GM18867 (cell line): ENCODE data around the gene TMCC1.
"Not testable (repeated sequence)": the region's sequence is repeated elsewhere in the genome, so short reads cannot be mapped to it uniquely, and the experiment has no call there.

ENCODE experiments used
- ATAC-seq: cut with Tn5 transposase; IDR thresholded peaks from one replicate; pipeline ENCODE4 v1.9.1; 2021; ENCODE audit warnings: mild to moderate bottlenecking, moderate library complexity; ENCODE audit not compliant: unreplicated experiment

The TMCC1 gene

DNA sequence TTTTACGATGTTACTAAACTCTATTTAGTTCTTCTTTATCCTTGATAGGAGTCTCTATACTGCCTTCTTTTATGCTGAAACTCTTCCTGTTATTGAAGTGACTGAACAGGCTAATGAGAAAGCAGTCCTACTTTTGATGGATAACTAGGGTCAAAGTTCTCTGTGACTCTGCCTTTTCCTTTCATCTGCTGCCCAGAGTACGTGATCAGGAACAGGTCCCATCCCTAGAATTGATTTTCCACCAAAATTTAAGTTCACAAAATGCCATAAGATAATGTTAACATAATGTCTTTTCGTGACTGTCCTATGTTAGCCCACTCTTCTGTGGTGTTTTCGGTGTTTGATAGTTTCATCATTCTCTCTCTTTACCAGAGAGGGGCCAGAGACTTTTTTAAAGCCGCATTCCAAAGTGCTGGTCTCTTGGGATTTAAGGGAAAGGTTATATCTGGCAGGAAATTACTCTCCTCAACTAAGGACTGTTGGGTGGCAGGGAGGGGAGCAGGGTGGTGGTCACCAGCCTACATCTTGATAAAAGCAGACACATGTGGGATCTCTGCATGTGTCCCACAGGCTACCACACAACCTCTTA lies 236.8 kb downstream of the TMCC1 start:
- ATAC-seq, result no peak

DNA sequence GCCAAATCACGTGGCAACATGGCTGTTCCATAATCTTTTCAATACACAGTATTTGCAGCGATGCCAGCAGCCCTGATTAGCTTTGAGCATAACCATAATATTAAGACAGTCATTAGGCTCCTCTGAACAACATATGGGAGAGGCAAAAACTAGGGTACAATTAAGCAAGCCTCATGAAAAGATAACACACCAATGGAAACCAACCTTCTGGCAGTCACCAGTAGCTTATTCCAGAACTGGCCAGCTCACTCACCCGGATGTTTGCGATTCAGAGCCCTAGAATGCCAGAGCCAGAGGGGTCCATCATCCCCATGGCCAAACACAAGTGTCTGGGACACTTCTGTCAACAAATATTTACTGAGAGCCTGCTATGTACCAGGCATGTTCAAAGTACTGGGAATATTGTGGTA lies 238.2 kb downstream of the TMCC1 start:
- ATAC-seq, result no peak

DNA sequence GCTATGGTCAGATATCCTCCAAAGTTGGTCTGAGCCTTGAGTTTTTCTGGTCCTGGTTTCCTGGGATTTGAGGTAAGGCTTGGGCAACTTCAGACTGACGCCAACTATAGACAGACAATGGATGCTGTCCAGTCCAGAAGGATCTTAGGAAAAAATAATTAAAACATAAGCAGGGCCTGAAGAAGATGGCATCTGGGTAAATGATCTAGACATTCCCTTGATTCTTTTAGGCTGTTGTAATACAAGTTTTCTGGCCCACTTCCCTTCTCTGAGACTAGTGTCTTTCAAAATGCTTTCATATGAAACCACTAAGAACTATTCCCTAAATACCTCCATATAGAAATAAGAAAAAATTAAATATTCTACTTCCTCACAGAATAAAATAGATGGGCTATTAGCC lies 239.4 kb downstream of the TMCC1 start:
- no peak for ATAC-seq

DNA sequence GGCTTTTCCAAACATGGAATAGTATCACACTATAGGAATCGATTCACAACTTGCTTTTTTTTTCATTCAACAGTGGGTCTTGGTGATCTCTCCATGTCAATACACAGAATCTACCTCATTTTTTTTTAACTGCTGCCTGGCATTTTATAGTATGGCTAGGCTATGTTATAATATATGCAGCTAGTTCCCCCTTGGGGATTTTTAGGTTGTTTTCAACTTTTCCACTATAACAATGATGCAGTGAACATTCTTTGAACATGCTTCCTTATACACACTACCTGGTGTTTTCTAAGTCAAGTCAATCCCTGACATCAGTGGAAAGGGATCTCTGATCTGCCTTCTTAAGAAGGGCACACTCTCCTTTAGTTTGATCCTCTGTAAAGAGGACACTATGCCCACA lies 240.5 kb downstream of the TMCC1 start:
- no peak for ATAC-seq

DNA sequence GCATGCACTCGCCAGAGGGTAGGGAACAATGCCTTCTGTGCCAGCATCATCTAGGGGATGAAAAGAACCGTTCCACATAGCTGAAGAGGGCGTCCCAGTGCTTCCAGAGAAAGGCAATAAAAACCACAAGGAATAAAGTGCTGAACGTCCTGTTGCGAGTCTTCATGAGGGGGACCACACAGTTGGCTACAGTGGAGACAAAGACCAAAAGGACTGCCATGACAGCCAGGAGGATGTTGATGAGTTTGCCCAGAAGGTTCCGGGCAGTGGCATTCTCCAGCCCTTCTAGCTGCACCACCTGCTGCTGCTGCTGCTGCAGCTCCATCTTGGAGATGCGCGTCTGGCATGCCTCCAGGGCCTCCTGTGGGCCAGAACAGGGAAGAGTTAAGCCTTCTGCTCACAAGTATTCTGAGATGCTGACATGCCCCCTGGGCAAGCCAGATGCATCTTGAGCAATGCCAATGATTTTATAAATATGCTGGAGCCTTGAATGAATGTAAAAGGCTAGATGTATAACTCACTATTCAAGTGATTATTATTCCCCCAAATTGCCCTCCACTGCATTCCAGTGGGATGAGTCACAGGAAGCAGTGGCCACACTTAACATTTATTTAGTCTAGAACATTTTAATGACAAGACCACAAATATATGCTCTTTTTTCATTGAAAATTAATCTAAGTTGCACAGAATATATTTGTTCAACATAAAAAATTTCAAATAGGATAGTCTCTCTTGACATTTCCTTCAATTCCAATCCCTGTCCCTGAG lies 241.9 kb downstream of the TMCC1 start:
- no peak for ATAC-seq

DNA sequence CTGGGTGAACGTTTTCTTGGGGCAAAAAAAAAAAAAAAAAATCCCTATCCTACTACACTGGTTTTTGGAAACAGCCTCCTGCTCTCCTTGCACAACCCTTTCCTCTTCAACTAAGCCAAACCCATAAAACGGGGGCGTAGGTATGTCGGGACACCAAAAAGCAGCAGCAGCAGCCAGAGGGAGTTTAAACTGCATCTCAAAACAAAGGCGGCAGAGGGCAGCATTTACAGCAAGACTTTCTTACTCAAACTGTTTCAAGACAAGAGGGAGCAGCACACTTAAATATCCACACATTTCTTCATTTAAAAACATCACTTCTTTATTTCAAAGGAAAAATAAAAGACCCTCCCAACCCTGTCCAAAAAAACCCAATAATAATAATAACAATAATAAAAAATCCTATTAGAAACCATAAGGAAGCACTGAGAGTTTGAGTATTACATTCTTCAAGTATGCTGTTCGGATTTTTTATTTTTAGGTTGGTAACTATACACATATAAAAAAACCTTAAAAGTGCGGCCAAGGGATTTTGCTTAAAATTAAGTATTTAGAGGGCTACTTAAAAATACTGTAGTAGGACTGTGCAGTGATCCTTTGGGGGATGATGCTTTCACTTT lies 243.1 kb downstream of the TMCC1 start:
- ATAC-seq, result no peak

DNA sequence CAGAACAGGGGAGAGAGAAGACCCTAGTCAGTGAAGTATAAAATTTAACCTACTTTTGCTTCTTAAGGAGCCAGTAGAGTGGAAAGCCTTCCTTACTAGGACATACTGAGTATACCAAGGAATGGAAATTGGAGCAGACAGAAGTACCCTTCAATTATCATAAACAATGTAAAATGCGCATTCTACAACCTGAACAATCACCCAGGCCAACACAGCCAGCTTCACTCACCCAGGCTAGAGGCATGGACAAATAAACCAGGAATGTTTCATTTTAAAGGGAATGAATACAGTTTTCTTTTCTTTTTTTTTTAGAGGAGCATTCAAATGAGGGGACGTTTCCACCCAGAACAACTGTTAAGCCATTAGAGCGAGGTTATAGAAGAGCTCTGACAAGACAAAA lies 245.1 kb downstream of the TMCC1 start:
- no peak for ATAC-seq

DNA sequence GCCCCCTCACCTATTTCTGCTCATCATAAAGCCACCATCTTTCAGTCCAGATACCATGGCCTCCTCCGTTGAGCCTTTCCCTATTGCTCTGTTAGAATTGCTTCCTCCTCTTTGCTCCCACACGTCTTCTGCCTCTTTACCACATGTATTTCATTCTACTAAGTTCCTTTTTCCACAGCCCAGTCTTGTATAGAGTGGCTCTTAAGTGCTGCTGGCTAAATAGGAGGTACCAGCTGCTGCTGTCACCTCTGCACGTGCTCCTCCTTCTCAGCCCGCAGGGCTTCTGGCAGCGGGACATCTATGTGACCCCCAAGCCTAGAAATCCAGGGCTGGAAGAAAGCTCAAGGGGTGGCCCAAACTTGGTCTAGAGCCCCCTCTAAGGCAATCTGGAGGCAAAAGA lies 248.2 kb downstream of the TMCC1 start:
- no peak for ATAC-seq

DNA sequence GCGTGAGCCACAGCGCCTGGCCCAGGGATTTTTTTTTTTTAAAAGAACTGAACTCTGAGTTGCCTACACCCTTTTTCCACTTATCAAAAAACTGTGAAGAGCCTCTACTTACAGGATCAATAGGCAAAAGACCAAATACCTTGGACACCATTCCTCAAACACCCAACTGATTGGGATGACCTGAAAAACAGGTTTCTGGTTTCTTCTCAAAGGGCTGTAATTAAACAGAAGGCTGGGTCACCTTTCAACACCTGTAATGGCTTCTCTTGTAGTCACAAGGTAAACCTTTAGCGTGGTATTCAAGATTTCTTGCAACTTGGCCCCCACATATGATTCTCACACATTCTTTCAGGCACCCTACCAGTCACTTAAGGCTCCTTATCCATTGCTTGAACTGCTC lies 248.7 kb downstream of the TMCC1 start:
- no peak for ATAC-seq

DNA sequence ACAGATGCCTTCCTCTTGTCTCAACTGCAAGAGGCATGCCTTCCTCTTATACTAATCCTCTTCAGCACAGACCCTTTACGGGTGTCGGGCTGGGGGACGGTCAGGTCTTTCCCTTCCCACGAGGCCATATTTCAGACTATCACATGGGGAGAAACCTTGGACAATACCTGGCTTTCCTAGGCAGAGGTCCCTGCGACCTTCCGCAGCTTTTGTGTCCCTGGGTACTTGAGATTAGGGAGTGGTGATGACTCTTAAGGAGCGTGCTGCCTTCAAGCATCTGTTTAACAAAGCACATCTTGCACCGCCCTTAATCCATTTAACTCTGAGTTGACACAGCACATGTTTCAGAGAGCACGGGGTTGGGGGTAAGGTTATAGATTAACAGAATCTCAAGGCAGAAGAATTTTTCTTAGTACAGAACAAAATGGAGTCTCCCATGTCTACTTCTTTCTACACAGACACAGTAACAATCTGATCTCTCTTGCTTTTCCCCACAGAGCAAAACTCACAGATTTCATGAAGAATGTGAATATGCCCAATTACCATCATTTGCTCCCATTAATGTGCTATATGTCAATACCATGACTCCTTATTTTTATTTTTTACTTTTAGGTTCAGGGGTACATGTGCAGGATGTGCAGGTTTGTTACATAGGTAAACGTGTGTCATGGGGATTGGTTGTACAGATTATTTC lies 251.8 kb downstream of the TMCC1 start:
- ATAC-seq, result not testable (repeated sequence)

DNA sequence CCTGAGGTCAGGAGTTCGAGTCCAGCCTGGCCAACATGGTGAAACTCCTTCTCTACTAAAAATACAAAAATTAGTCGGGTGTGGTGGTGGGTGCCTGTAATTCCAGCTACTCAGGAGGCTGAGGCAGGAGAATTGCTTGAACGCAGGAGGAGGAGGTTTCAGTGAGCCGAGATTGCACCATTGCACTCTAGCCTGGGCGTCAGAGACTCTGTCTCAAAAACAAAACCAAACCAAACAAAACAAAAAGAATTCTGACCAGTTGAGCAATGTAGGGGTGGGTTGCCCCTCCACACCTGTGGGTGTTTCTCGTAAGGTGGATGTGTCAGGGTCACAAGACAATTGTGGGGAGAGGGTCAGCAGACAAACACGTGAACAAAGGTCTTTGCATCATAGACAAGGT lies 252.5 kb downstream of the TMCC1 start:
- ATAC-seq, result not testable (repeated sequence)

DNA sequence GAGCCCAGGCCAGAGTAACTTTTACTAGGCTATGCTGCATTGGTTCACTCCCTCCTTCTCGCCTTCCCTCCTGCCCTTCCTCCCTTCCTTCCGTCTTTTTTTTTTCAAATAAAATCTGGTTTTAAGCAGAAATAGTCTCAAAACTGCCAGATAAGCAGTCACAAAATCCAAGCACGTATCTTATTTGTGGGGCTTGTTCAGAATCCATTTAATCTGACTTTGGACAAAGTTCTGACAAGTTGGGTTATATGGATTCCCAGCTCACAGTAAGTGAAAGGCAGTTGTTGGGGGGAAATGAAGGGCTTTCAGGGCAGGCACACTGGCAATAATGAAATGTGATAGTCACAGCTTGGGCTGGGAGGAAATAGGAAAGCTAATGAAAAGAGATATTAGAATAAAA lies 255.0 kb downstream of the TMCC1 start:
- no peak for ATAC-seq

DNA sequence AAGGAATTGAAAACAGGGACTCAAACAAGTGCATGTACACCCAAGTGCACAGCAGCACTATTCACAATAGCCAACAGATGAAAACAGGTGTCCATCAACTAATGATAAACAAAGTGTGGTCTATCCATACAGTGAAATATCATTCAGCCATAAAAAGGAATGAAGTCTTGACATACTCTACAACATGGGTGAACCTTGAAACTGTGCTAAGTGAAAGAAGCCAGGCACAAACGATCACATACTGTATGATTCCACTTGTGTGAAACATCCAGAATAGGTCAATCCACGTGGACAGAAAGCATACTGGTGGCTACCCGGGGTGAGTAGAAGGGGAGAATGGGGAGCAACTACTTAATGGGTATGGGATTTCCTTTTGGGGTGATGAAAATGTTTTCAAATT lies 257.4 kb downstream of the TMCC1 start:
- no peak for ATAC-seq

DNA sequence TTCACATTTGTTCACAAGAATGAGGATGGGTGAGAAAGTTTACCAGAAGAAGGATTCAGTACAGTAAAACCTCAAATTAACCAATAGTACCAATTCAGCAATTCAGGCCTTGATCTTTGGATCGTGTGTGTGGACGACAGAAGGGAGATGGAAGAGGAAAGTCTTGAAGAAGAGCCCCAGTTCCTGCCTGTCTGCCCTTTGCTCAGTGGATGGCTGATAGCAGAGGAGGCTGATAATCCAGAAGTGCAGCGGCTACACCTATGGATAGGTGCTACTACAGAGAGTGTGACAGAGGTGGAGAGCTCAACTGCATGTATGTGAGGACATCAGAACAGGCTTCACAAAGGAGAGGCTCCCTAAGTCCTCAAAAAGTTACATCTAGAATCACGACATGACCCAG lies 257.9 kb downstream of the TMCC1 start:
- ATAC-seq, result no peak

DNA sequence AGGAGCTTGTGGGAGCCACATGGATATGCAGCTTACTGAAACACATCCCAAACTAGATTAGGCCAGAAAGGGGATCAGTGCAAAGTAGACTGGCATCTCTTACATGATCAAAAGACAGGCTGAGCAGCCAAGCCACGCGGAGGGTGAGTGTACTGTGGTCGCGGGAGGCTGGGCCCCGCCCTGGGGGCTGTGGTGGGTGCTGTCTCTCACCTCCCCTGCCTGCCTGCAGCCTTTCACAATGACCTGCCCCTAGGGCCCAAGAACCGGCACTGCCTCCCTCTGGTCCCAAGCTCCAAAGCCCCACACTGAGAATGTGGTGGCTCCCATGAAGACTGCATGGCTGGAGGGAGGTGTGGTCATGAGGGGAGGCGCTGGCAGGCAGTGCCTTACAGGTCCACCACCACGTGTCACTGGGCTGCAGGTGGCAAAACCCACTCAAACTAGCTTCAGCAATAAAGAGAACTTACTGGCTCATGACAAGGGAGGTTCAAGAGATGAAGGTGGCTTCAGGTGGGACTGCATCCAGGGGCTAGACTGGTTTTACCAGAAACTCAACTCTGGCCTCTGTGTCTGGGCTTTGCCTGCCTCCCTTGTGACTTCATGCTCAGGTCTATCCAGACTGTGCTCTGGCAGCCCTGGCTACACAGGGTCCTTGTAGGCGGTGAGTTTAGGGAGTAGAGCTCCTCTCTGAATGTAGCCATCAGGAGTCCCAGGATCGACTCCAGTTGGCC lies 259.6 kb downstream of the TMCC1 start:
- ATAC-seq, result no peak

DNA sequence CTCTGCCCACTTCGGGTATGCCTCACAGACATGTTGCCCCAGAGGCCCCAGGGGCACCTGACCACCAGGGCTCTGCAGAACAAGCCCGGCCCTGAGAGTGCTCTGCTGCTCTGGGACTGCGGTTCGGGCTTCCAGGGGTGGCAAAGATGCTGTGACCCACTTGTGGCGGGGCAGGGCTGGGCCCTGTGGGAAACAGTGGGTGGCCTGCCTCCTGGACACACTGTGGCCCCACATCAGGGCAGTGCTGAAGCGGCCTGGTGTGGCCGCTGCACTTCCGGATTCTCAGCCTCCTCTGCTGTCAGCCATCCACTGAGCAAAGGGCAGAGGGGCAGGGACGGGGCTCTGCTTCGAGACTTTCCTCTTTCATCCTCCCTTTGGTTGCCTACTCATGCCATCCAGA lies 260.5 kb downstream of the TMCC1 start:
- ATAC-seq, result no peak

DNA sequence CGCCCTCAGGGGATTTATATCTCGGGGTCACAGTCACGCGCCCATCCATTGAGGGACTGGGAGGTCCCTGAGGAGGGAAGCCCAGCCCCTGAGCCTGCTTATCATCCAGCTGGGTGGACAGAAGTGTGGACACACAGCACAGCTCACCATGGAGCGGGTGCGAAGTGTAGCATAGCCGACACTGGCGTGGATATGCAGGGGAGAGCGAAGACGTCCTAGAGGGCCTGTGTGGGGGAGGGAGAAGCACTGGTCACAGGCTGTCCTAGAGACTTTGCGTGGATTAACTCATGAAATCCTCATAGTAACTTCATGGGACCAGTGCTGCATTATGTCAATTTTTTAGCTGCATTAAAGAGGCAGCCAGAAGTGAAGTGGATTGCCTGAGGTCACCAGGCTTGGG lies 261.0 kb downstream of the TMCC1 start:
- ATAC-seq, result no peak

DNA sequence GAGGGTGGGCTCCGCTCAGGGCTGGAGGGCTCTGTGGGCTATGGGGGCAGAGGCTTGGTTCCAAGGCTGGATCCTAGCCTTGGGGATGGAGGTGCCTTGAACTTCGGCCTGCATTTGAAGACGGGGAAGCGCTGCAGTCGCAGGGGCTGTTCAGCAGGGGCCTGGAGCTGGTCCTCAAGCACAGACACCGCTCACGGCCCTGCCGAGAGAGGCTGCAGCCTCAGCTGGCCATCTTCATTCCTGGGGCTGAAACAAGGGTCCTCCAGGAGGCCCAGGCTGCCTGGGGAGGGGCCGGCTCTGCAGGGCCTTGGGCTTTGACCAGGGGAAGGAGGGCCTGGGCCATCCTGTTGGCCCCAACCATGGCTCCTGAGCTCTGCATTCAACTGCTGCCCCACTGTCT lies 261.5 kb downstream of the TMCC1 start:
- no peak for ATAC-seq

DNA sequence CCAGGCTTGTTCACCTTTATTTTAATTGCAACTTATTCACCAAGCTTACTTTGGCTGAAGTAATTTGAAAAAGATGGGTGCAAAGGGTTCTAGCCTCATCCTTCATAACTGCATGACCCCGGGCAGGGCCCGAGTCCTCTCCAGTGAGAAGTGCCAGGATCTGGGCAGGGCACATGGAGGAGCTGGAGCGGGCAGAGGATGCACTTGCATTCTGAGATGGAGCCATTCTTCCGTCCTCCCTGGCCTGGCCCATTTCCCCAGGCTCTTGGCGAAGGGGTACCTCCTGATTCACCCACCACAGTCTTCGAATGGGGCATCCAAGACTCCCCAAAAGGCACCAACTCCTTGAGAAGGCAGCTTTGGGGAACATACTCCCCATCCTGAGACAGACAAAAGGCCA lies 264.5 kb downstream of the TMCC1 start:
- ATAC-seq, result no peak

DNA sequence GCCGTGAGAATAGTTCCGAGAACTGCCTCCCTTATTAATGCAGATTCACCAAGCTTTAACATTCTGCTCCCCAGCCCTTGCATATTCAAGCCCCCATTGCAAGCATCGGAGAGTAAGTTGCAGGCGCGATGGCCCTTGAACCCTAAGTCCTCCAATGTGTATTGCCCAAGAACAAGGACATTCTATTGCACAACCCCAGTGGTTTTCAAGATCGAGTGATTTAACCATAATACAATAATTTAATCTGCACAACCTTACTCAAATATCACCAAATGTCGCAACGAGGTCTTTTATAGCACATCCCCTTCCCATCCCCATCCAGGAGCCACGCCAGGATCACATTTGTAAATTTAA lies 265.4 kb downstream of the TMCC1 start:
- no peak for ATAC-seq
